Prostate gland (tissue), 2 donors: ENCODE data around the gene LRCH1. TPM values are rescaled to one million over a fixed set of nuclear protein-coding genes. Genes with fewer than 3 reads are reported as not detected.

Source experiments
- DNase-seq: peaks from one replicate; pipeline ENCODE4 v3.0.0-alpha.2; 2019; ENCODE audit warnings: low spot score
- H3K27ac ChIP-seq, 2 donors: fragments of 200-600 bp; sonication (generic); 2 replicates each; pipeline ENCODE4 v1.5.1; 2017 to 2019
- H3K27me3 ChIP-seq: fragments of 200-600 bp; sonication (generic); replicated peaks from 2 replicates; pipeline ENCODE4 v1.5.1; 2019; ENCODE audit not compliant: insufficient read depth
- H3K36me3 ChIP-seq, 2 donors: fragments of 200-600 bp; sonication (generic); 1 replicate in 1 of 2; 2 replicates in 1 of 2; pipeline versions ENCODE4 v1.5.1 to v1.8.1; 2017 to 2019
- H3K4me1 ChIP-seq: fragments of 200-600 bp; sonication (generic); replicated peaks from 2 replicates; pipeline ENCODE4 v1.5.1; 2019
- H3K4me3 ChIP-seq, 2 donors: fragments of 200-600 bp; sonication (generic); 2 replicates each; pipeline ENCODE4 v1.5.1; 2017 to 2019
- H3K9me3 ChIP-seq: fragments of 200-600 bp; sonication (generic); 2 replicates; pipeline ENCODE4 v1.5.1; 2017
- CTCF ChIP-seq, 4 experiments: fragments of 200-600 bp in 2 of 4; fragments of 450-650 bp in 2 of 4; sonication (generic) in 2 of 4; IDR thresholded peaks; 1 replicate in 3 of 4; 2 replicates in 1 of 4; pipeline ENCODE4 v1.5.1; 2016 to 2019; ENCODE audit warnings: antibody characterized with exemption in 4 of 4, mild to moderate bottlenecking in 2 of 4, moderate library complexity in 2 of 4
- POLR2A ChIP-seq: fragments of 450-650 bp; IDR thresholded peaks from one replicate; pipeline ENCODE4 v1.6.1; 2016; ENCODE audit warnings: antibody characterized with exemption, mild to moderate bottlenecking
- POLR2AphosphoS5 ChIP-seq: sonication (generic); formaldehyde crosslinking; IDR thresholded peaks from one replicate; pipeline ENCODE4 v1.6.1; 2017; ENCODE audit warnings: antibody characterized with exemption
- WGBS: methylation state at CpG from one replicate; pipeline ENCODE4 v1.1.5; 2018; 5-methylcytosine and 5-hydroxymethylcytosine counted together
- intact Hi-C: fragments of 100-400 bp; cut with DNase I; formaldehyde crosslinking; loops from one replicate; pipeline ENCODE4 v1.14.2; 2022
- total RNA-seq, 2 donors: library from RNA; depleted of rRNA; stranded (reverse); fragments of >200 nt; gene quantifications; one replicate each; pipeline ENCODE4 v1.1.0, GENCODE V29; 2016

The LRCH1 gene
- total RNA-seq, 2 donors from 2014 or later, result 14.8 to 17.2 TPM

DNA sequence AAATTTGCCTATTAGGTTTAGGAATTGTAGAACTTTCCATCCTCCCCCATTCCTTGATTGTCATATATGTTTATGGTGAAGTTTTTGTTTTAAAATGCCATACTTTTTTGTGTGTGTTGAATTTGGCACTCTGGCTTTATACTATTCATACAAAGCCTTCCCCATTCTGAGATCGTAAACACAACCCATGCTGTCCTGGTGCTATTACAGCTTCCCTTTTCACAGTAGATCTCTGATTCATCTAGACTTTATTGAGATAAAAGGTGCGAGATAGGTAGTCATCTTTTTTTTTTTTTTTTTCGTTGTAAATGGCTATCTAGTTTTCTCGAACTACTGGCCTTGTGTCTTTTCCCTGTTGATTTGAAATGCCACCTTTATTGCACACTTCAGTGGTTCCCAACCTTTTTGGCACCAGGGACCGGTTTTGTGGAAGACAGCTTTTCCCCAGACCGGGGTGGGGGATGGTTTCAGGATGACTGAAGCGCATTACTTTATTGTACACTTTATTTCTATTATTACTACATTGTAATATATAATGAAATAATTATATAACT is 94.6 kb downstream of the LRCH1 start:
- intact Hi-C loops, result no loop called here
- no peaks in the 10 kb centered on the region for H3K9me3 ChIP-seq
- H3K4me1 ChIP-seq, result no peaks in the 10 kb centered on the region
- no peaks in the 10 kb centered on the region for H3K27me3 ChIP-seq
- H3K4me3 ChIP-seq, result no peak overlapping the region
- no peak overlapping the region for H3K27ac ChIP-seq
- no peak for TF ChIP-seq CTCF (IDR thresholded peaks at IDR 0.05)
- TF ChIP-seq POLR2A, result no peak
- TF ChIP-seq POLR2AphosphoS5, result no peak
- WGBS, result 66% methylated on average over 7 of the region's 7 CpGs
- H3K36me3 ChIP-seq, result no peaks in the 10 kb centered on the region
- no peak for DNase-seq

- no peak overlapping the region for H3K27ac ChIP-seq
- H3K4me3 ChIP-seq, result no peak overlapping the region
- H3K9me3 ChIP-seq, result no peaks in the 10 kb centered on the region
- no peak for DNase-seq
- WGBS, result 82% methylated on average over 4 of the region's 4 CpGs
- TF ChIP-seq POLR2AphosphoS5 (no peak), CTCF (IDR thresholded peaks at IDR 0.05) (no peak), POLR2A (no peak)
- no peaks in the 10 kb centered on the region for H3K27me3 ChIP-seq
- H3K36me3 ChIP-seq, result no peaks in the 10 kb centered on the region
- intact Hi-C loops, result no loop called here
- no peaks in the 10 kb centered on the region for H3K4me1 ChIP-seq
Observed at GRCh38 chr13:46648166-46648607, 95.2 kb downstream of the LRCH1 start.

- Histone ChIP-seq H3K4me1 (peaks cover 2% of the 10 kb centered on the region), H3K27me3 (no peaks in the 10 kb centered on the region), H3K9me3 (no peaks in the 10 kb centered on the region), H3K4me3 (no peak overlapping the region), H3K27ac (no peak overlapping the region), H3K36me3 (no peaks in the 10 kb centered on the region)
- TF ChIP-seq POLR2A, result no peak
- no peak for TF ChIP-seq CTCF (IDR thresholded peaks at IDR 0.05)
- no peak for TF ChIP-seq POLR2AphosphoS5
- 91% methylated on average over 1 of the region's 1 CpG for WGBS
- no peak for DNase-seq
- intact Hi-C loops, result no loop called here
Observed at GRCh38 chr13:46649816-46650215, 96.8 kb downstream of the LRCH1 start.

- no peak for TF ChIP-seq POLR2A
- TF ChIP-seq POLR2AphosphoS5, result no peak
- no peak for TF ChIP-seq CTCF (IDR thresholded peaks at IDR 0.05)
- intact Hi-C loops, result no loop called here
- no peaks in the 10 kb centered on the region for H3K9me3 ChIP-seq
- H3K36me3 ChIP-seq, result no peaks in the 10 kb centered on the region
- WGBS, result 29% methylated on average over 1 of the region's 1 CpG
- peak overlapping the region; percentile 75 to 84 for H3K27ac ChIP-seq
- no peak overlapping the region for H3K4me3 ChIP-seq
- DNase-seq, result no peak
- H3K4me1 ChIP-seq, result peaks cover 13% of the 10 kb centered on the region
- no peaks in the 10 kb centered on the region for H3K27me3 ChIP-seq
Observed at GRCh38 chr13:46654951-46655350, 102.0 kb downstream of the LRCH1 start.

- WGBS, result 11% methylated on average over 8 of the region's 8 CpGs
- Histone ChIP-seq H3K36me3 (no peaks in the 10 kb centered on the region), H3K27ac (peak overlapping the region; percentile 75 to 84), H3K27me3 (no peaks in the 10 kb centered on the region), H3K4me1 (peaks cover 13% of the 10 kb centered on the region), H3K9me3 (no peaks in the 10 kb centered on the region), H3K4me3 (no peak overlapping the region)
- peak; percentile 87 for TF ChIP-seq POLR2AphosphoS5
- no peak for TF ChIP-seq CTCF (IDR thresholded peaks at IDR 0.05)
- intact Hi-C loops, result no loop called here
- peak; percentile 80 for DNase-seq
Observed at GRCh38 chr13:46655377-46656180, 102.6 kb downstream of the LRCH1 start.
